Erythroblast (primary cell): ENCODE results near the gene WDR91.

ENCODE experiments used
- GATA1 ChIP-seq: IDR thresholded peaks from 2 replicates; pipeline ENCODE4 v1.6.1; 2011; ENCODE audit warnings: low read depth, mild to moderate bottlenecking, control low read depth, low read length, moderate library complexity
- POLR2A ChIP-seq: IDR thresholded peaks from 2 replicates; pipeline ENCODE4 v1.6.1; 2011; ENCODE audit warnings: mild to moderate bottlenecking, low read length

GRCh38 chr7:135158141-135158655 lies 53.1 kb downstream of the WDR91 start:
- TF ChIP-seq POLR2A: no peak
- no peak for TF ChIP-seq GATA1
